Measurements from ENCODE around the gene NRCAM. TPM values are rescaled to one million over a fixed set of nuclear protein-coding genes. Genes with fewer than 3 reads are reported as not detected.

Gene NRCAM
- total RNA-seq, 4 donors from 2014 or later = 0.85 to 4.1 (median 2.6) TPM

GRCh38 chr7:108326938-108327337, 129.3 kb downstream of the NRCAM start:
- DNase-seq = no peak
- Histone ChIP-seq H3K27ac (no peak overlapping the region), H3K9me3 (no peaks in the 10 kb centered on the region)

GRCh38 chr7:108324053-108325038, 131.9 kb downstream of the NRCAM start:
- Histone ChIP-seq H3K4me1 (no peaks in the 10 kb centered on the region), H3K4me3 (no peak overlapping the region), H3K27me3 (no peaks in the 10 kb centered on the region), H3K36me3 (no peaks in the 10 kb centered on the region), H3K27ac (no peak overlapping the region), H3K9me3 (no peaks in the 10 kb centered on the region)
- no peak for DNase-seq
- TF ChIP-seq CTCF (IDR thresholded peaks at IDR 0.05) (no peak), POLR2A (IDR thresholded peaks at IDR 0.05) (no peak)

More at GRCh38 chr7:108326938-108327337, 129.3 kb downstream of the NRCAM start:
- no peak for TF ChIP-seq CTCF (IDR thresholded peaks at IDR 0.05)
- TF ChIP-seq POLR2A (IDR thresholded peaks at IDR 0.05) = no peak
- Histone ChIP-seq H3K4me1 (no peaks in the 10 kb centered on the region), H3K27me3 (no peaks in the 10 kb centered on the region), H3K36me3 (no peaks in the 10 kb centered on the region), H3K4me3 (no peak overlapping the region)

- H3K4me1 ChIP-seq = no peaks in the 10 kb centered on the region
- no peaks in the 10 kb centered on the region for H3K27me3 ChIP-seq
- no peak for TF ChIP-seq CTCF (IDR thresholded peaks at IDR 0.05)
- DNase-seq = no peak
- H3K9me3 ChIP-seq = no peaks in the 10 kb centered on the region
- H3K4me3 ChIP-seq = no peak overlapping the region
- H3K36me3 ChIP-seq = no peaks in the 10 kb centered on the region
- no peak overlapping the region for H3K27ac ChIP-seq
Measured at GRCh38 chr7:108322925-108323832, 133.1 kb downstream of the NRCAM start.

- Histone ChIP-seq H3K9me3 (no peaks in the 10 kb centered on the region), H3K4me3 (no peak overlapping the region), H3K27me3 (no peaks in the 10 kb centered on the region), H3K4me1 (no peaks in the 10 kb centered on the region), H3K27ac (no peak overlapping the region), H3K36me3 (no peaks in the 10 kb centered on the region)
- DNase-seq = no peak
- TF ChIP-seq POLR2A (IDR thresholded peaks at IDR 0.05) = no peak
Measured at GRCh38 chr7:108322046-108322445, 134.2 kb downstream of the NRCAM start.

- no peak for TF ChIP-seq POLR2A (IDR thresholded peaks at IDR 0.05)
- no peak for TF ChIP-seq CTCF (IDR thresholded peaks at IDR 0.05)
- no peaks in the 10 kb centered on the region for H3K36me3 ChIP-seq
- no peak for DNase-seq
- H3K27ac ChIP-seq = no peak overlapping the region
- H3K9me3 ChIP-seq = no peaks in the 10 kb centered on the region
- no peak overlapping the region for H3K4me3 ChIP-seq
- no peaks in the 10 kb centered on the region for H3K27me3 ChIP-seq
- H3K4me1 ChIP-seq = no peaks in the 10 kb centered on the region
Measured at GRCh38 chr7:108321359-108321758, 134.9 kb downstream of the NRCAM start.
